Suprapubic skin (tissue), 4 donors: ENCODE data around the gene RAB21. TPM values are rescaled to one million over a fixed set of nuclear protein-coding genes. Genes with fewer than 3 reads are reported as not detected.
"Not testable (repeated sequence)": the region's sequence is repeated elsewhere in the genome, so short reads cannot be mapped to it uniquely, and the experiment has no call there.

Experiments used
- DNase-seq, 2 donors: peaks; one replicate each; pipeline ENCODE4 v3.0.0-alpha.2; 2019; ENCODE audit warnings: low spot score in 2 of 2
- H3K27ac ChIP-seq: fragments of 200-600 bp; sonication (generic); one replicate; pipeline ENCODE4 v1.5.1; 2019
- H3K27me3 ChIP-seq: fragments of 200-600 bp; sonication (generic); one replicate; pipeline ENCODE4 v1.5.1; 2019
- H3K36me3 ChIP-seq: fragments of 200-600 bp; sonication (generic); one replicate; pipeline ENCODE4 v1.5.1; 2019
- H3K4me1 ChIP-seq: fragments of 200-600 bp; sonication (generic); one replicate; pipeline ENCODE4 v1.5.1; 2019
- H3K4me3 ChIP-seq: fragments of 200-600 bp; sonication (generic); one replicate; pipeline ENCODE4 v1.5.1; 2019; ENCODE audit warnings: mild to moderate bottlenecking
- H3K9me3 ChIP-seq: fragments of 200-600 bp; sonication (generic); one replicate; pipeline ENCODE4 v1.5.1; 2019
- EP300 ChIP-seq: sonication (generic); formaldehyde crosslinking; IDR thresholded peaks from one replicate; pipeline ENCODE4 v1.6.1; 2017; ENCODE audit warnings: antibody characterized with exemption
- POLR2A ChIP-seq, 2 donors: fragments of 450-650 bp; IDR thresholded peaks; one replicate each; pipeline ENCODE4 v1.6.1; 2017; ENCODE audit warnings: antibody characterized with exemption in 2 of 2, mild to moderate bottlenecking in 2 of 2, moderate library complexity in 2 of 2
- POLR2AphosphoS5 ChIP-seq, 3 donors: sonication (generic); formaldehyde crosslinking; IDR thresholded peaks; one replicate each; pipeline ENCODE4 v1.6.1; 2017; ENCODE audit warnings: antibody characterized with exemption in 3 of 3
- WGBS: methylation state at CpG from one replicate; pipeline ENCODE4 v1.1.5; 2018; 5-methylcytosine and 5-hydroxymethylcytosine counted together
- total RNA-seq, 4 donors: library from RNA; depleted of rRNA; stranded (reverse); fragments of >200 nt; gene quantifications; one replicate each; pipeline ENCODE4 v1.1.0, GENCODE V29; 2016
- TF ChIP-seq, protein P1 (sequence below), 2 donors: fragments of 200-600 bp in 1 of 2; fragments of 450-650 bp in 1 of 2; sonication (generic) in 1 of 2; IDR thresholded peaks; one replicate each; pipeline ENCODE4 v1.5.1; 2016 to 2019; ENCODE audit warnings: antibody characterized with exemption in 2 of 2, mild to moderate bottlenecking in 1 of 2, moderate library complexity in 1 of 2

RAB21 gene
- total RNA-seq, 4 donors from 2014 or later = 13.7 to 38.5 (median 32.2) TPM

GRCh38 chr12:71755146-71755892 is 656 bp downstream of the RAB21 start:
- peak in 1 of 2 donors; percentile 75 for DNase-seq
- Histone ChIP-seq H3K9me3 (no peaks in the 10 kb centered on the region), H3K27me3 (peaks cover 3% of the 10 kb centered on the region), H3K4me3 (peak overlapping the region; percentile 88), H3K27ac (peak overlapping the region; percentile 98), H3K36me3 (peaks cover 12% of the 10 kb centered on the region), H3K4me1 (peaks cover 23% of the 10 kb centered on the region)
- no peak for TF ChIP-seq POLR2AphosphoS5 (IDR thresholded peaks at IDR 0.05)
- TF ChIP-seq, protein P1, sequence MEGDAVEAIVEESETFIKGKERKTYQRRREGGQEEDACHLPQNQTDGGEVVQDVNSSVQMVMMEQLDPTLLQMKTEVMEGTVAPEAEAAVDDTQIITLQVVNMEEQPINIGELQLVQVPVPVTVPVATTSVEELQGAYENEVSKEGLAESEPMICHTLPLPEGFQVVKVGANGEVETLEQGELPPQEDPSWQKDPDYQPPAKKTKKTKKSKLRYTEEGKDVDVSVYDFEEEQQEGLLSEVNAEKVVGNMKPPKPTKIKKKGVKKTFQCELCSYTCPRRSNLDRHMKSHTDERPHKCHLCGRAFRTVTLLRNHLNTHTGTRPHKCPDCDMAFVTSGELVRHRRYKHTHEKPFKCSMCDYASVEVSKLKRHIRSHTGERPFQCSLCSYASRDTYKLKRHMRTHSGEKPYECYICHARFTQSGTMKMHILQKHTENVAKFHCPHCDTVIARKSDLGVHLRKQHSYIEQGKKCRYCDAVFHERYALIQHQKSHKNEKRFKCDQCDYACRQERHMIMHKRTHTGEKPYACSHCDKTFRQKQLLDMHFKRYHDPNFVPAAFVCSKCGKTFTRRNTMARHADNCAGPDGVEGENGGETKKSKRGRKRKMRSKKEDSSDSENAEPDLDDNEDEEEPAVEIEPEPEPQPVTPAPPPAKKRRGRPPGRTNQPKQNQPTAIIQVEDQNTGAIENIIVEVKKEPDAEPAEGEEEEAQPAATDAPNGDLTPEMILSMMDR (IDR thresholded peaks at IDR 0.05) = no peak
- WGBS = under 1% methylated on average over 29 of the region's 45 CpGs

DNA sequence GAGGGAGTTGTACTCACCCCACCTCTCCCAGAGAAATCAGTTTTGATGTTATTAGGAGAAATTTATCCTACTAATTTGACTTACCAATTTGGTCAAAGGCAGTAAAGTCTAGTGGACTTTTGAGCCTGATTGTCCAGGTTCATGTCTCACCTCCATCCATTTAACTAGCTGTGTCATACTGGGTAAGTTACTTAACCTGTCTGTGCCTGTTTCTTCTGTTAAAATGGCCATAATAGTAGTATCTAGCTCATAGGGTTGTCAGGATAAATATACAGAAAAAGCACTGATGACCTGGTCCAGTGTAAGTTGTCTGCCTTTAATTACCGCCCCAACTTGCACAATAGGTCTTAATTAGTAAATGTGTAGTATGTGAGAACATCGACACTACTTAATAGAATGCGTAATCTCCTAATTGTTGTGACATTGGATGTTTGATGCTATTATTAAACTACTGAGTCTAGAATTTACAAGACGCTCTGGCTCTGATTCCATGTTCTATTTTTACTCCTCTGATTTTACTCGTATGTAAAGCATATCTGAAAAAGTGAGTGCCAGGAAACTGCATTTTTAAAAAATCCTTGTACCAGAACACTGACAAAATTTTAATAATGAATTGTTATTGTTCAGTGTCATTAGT is 1.5 kb downstream of the RAB21 start:
- Histone ChIP-seq H3K9me3 (no peaks in the 10 kb centered on the region), H3K4me1 (peaks cover 23% of the 10 kb centered on the region), H3K27ac (peak overlapping the region; percentile 98), H3K36me3 (peaks cover 12% of the 10 kb centered on the region), H3K27me3 (no peaks in the 10 kb centered on the region), H3K4me3 (peak overlapping the region; percentile 88)
- 15% methylated on average over 5 of the region's 5 CpGs for WGBS
- no peak for DNase-seq
- TF ChIP-seq, protein P1 (IDR thresholded peaks at IDR 0.05) = no peak
- TF ChIP-seq POLR2A (IDR thresholded peaks at IDR 0.05) = no peak
- TF ChIP-seq EP300 = no peak
- TF ChIP-seq POLR2AphosphoS5 (IDR thresholded peaks at IDR 0.05) = no peak

DNA sequence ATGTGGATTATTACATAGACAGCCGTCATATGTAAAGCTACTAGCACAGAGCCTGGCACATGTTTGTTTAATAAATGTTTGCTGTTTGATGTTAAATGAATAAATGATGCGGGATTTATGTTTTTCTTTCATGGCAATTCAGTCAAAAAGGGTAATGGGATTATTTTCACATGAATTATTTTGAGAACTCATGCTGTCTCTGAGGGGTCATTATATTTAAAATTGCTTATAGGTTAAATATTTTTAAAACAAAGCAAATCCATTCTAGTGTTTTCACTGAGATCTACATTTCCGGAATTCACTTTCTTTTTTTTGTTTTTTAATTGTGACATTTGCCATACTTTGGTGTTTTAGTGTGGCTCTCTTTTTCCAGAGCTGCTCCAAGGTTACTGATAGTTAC is 5.3 kb downstream of the RAB21 start:
- WGBS = 97% methylated on average over 3 of the region's 3 CpGs
- peaks cover 12% of the 10 kb centered on the region for H3K36me3 ChIP-seq
- H3K27ac ChIP-seq = no peak overlapping the region
- H3K27me3 ChIP-seq = no peaks in the 10 kb centered on the region
- H3K4me1 ChIP-seq = peaks cover 29% of the 10 kb centered on the region
- no peak for DNase-seq
- H3K9me3 ChIP-seq = no peaks in the 10 kb centered on the region
- TF ChIP-seq, protein P1 (IDR thresholded peaks at IDR 0.05) = no peak
- no peak for TF ChIP-seq POLR2AphosphoS5 (IDR thresholded peaks at IDR 0.05)
- H3K4me3 ChIP-seq = no peak overlapping the region

GRCh38 chr12:71760471-71760870 is 5.8 kb downstream of the RAB21 start:
- no peaks in the 10 kb centered on the region for H3K27me3 ChIP-seq
- no peaks in the 10 kb centered on the region for H3K9me3 ChIP-seq
- H3K27ac ChIP-seq = no peak overlapping the region
- DNase-seq = no peak
- H3K4me1 ChIP-seq = peaks cover 29% of the 10 kb centered on the region
- H3K36me3 ChIP-seq = peaks cover 12% of the 10 kb centered on the region
- TF ChIP-seq, protein P1 (IDR thresholded peaks at IDR 0.05) = no peak
- TF ChIP-seq EP300 = no peak
- TF ChIP-seq POLR2A (IDR thresholded peaks at IDR 0.05) = no peak
- no peak for TF ChIP-seq POLR2AphosphoS5 (IDR thresholded peaks at IDR 0.05)
- no peak overlapping the region for H3K4me3 ChIP-seq
- 96% methylated on average over 3 of the region's 3 CpGs for WGBS

DNA sequence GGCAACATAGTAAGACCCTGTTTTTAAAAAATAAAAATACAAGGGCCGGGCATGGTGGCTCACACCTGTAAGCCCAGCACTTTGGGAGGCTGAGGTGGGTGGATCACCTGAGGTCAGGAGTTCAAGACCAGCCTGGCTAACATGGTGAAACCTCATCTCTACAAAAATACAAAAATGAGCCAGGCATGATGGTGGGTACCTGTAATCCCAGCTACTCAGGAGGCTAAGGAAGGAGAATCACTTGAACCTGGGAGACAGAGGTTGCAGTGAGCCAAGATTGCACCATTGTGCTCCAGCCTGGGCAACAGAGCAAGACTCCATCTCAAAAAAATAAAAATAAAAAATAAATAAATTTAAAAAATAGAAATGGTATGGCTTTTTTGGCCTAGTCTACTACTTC is 6.7 kb downstream of the RAB21 start:
- peaks cover 12% of the 10 kb centered on the region for H3K36me3 ChIP-seq
- H3K4me3 ChIP-seq, H3K27ac ChIP-seq, DNase-seq, H3K27me3 ChIP-seq, H3K9me3 ChIP-seq: not testable (repeated sequence)
- peaks cover 33% of the 10 kb centered on the region for H3K4me1 ChIP-seq
- WGBS = 92% methylated on average over 1 of the region's 1 CpG
